T1000 (cell line): ENCODE measurements around the gene BMP7.

Experiments
- DNase-seq: peaks from one replicate; lab custom pipeline; 2025; ENCODE audit warnings: mixed read lengths; lab: John Stamatoyannopoulos, UW

The BMP7 gene

GRCh38 chr20:57124800-57125517, 141.5 kb downstream of the BMP7 start:
- DNase-seq: no peak

GRCh38 chr20:57124366-57124765, 142.1 kb downstream of the BMP7 start:
- no peak for DNase-seq

GRCh38 chr20:57123504-57123903, 142.9 kb downstream of the BMP7 start:
- DNase-seq: no peak

GRCh38 chr20:57122536-57123489, 143.6 kb downstream of the BMP7 start:
- DNase-seq: no peak

GRCh38 chr20:57118964-57119363, 147.5 kb downstream of the BMP7 start:
- no peak for DNase-seq
